ENCODE results near the gene OR52E2. TPM values are rescaled to one million over a fixed set of nuclear protein-coding genes. Genes with fewer than 3 reads are reported as not detected.

Gene OR52E2
- polyA plus RNA-seq, 1 of the 3 experiments (the other 2 are of a cell fraction) = not detected

- no peak for DNase-seq
- H3K9ac ChIP-seq = no peak overlapping the region
These were observed 48.2 kb downstream of the OR52E2 start for GRCh38 chr11:5011254-5011653.

More at GRCh38 chr11:5011254-5011653, 48.2 kb downstream of the OR52E2 start:
- H3F3A ChIP-seq (replicated peaks; ENCODE audit: insufficient read depth) = no peaks in the 10 kb centered on the region
- WGBS (ENCODE audit: low lambda C conversion rate) = under 1% methylated on average over 8 of the region's 8 CpGs
- no peak overlapping the region for H3K4me2 ChIP-seq
- no peaks in the 10 kb centered on the region for H3K27me3 ChIP-seq (ENCODE audit: insufficient read depth)
- H4K20me1 ChIP-seq (ENCODE audit: insufficient read depth) = no peaks in the 10 kb centered on the region
- no peaks in the 10 kb centered on the region for H3K79me2 ChIP-seq (ENCODE audit: insufficient read depth)
- no peaks in the 10 kb centered on the region for H3K9me3 ChIP-seq
- TF ChIP-seq, protein P1, sequence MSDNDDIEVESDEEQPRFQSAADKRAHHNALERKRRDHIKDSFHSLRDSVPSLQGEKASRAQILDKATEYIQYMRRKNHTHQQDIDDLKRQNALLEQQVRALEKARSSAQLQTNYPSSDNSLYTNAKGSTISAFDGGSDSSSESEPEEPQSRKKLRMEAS (IDR thresholded peaks at IDR 0.05; ENCODE audit: low read depth) = no peak
- TF ChIP-seq TEAD4 (IDR thresholded peaks at IDR 0.05; ENCODE audit: borderline replicate concordance, insufficient read depth) (no peak), REST (IDR thresholded peaks at IDR 0.05; ENCODE audit: low read depth, low read length) (no peak)
- H3K4me3 ChIP-seq (ENCODE audit: low read depth in 2 of 2, low read length in 1 of 2) = no peak overlapping the region
- ChIA-PET CTCF (interaction anchor here (1.0 kb wide), 1 partner anchor 374 kb away, joined by 3 read pairs; the partner anchor contains the start of gene OR51D1), POLR2A (no interaction called here)
- no peak overlapping the region for H2AFZ ChIP-seq (ENCODE audit: low read depth)
- H3K9me2 ChIP-seq = no peaks in the 10 kb centered on the region
- no peaks in the 10 kb centered on the region for H3K36me3 ChIP-seq (replicated peaks in 1 of 2; ENCODE audit: control insufficient read depth in 1 of 2, insufficient read depth in 2 of 2, low read length in 1 of 2)
- no peak overlapping the region for H3K27ac ChIP-seq (ENCODE audit: low read depth in 2 of 2, low read length in 1 of 2)
- no peaks in the 10 kb centered on the region for H3K4me1 ChIP-seq (ENCODE audit: control insufficient read depth in 1 of 2, insufficient read depth in 2 of 2, low read depth in 1 of 2, low read length in 1 of 2)

Other genes starting within 250 kb of the OR52E2 start
- not detected in 2 replicates for gene OR51F2, start 238.3 kb downstream of the OR52E2 start, polyA plus RNA-seq (2012; rRNA removed)
- gene OR51S1, start 210.4 kb downstream of the OR52E2 start, polyA plus RNA-seq (2012; rRNA removed) = not detected in 2 replicates
- not detected in 2 replicates for gene OR51T1, start 177.7 kb downstream of the OR52E2 start, polyA plus RNA-seq (2012; rRNA removed)
- not detected in 2 replicates for gene OR51A7, start 155.8 kb downstream of the OR52E2 start, polyA plus RNA-seq (2012; rRNA removed)
- not detected in 2 replicates for gene OR51G2, start 140.3 kb downstream of the OR52E2 start, polyA plus RNA-seq (2012; rRNA removed)
- gene OR51G1, start 135.3 kb downstream of the OR52E2 start, polyA plus RNA-seq (2012; rRNA removed) = not detected in 2 replicates
- not detected in 2 replicates for gene OR51A4, start 112.0 kb downstream of the OR52E2 start, polyA plus RNA-seq (2012; rRNA removed)
- gene OR51A2, start 103.9 kb downstream of the OR52E2 start, polyA plus RNA-seq (2012; rRNA removed) = not detected in 2 replicates
- not detected in 2 replicates for gene OR51L1, start 64.8 kb downstream of the OR52E2 start, polyA plus RNA-seq (2012; rRNA removed)
- not detected in 2 replicates for gene OR52J3, start 13.1 kb downstream of the OR52E2 start, polyA plus RNA-seq (2012; rRNA removed)
- not detected in 2 replicates for gene OR52E1, start 9.9 kb upstream of the OR52E2 start, polyA plus RNA-seq (2012; rRNA removed)
- gene OR52A5, start 78.7 kb upstream of the OR52E2 start, polyA plus RNA-seq (2012; rRNA removed) = not detected in 2 replicates
- gene OR52A1, start 95.1 kb upstream of the OR52E2 start, polyA plus RNA-seq (2012; rRNA removed) = not detected in 2 replicates
- gene OR51V1, start 141.1 kb upstream of the OR52E2 start, polyA plus RNA-seq (2012; rRNA removed) = not detected in 2 replicates
- gene HBB, start 167.4 kb upstream of the OR52E2 start, polyA plus RNA-seq (2012; rRNA removed) = not detected in 2 replicates
- not detected in 2 replicates for gene HBD, start 174.9 kb upstream of the OR52E2 start, polyA plus RNA-seq (2012; rRNA removed)
- gene HBG1, start 190.2 kb upstream of the OR52E2 start, polyA plus RNA-seq (2012; rRNA removed) = not detected in 2 replicates
- 0.33 TPM in 1 of 2 replicates, not detected in the other for gene HBG2, start 195.2 kb upstream of the OR52E2 start, polyA plus RNA-seq (2012; rRNA removed)
- 2.4 TPM in 2 replicates for gene HBE1, start 210.3 kb upstream of the OR52E2 start, polyA plus RNA-seq (2012; rRNA removed)
- 0.07 and 0.29 TPM in 2 replicates for gene OR51B4, start 242.3 kb upstream of the OR52E2 start, polyA plus RNA-seq (2012; rRNA removed)